GM12892 (cell line): ENCODE data around the gene SUSD5.

ENCODE experiments used
- DNase-seq: peaks from one replicate; pipeline ENCODE4 v3.0.0; 2011; ENCODE audit not compliant: insufficient read length
- FAIRE-seq: peaks from 2 replicates; lab custom pipeline; 2011; peaks lifted over from hg19 to GRCh38; lab: Jason Lieb, UNC
- POLR2A ChIP-seq: IDR thresholded peaks from 2 replicates; pipeline ENCODE4 v1.6.1; 2011; ENCODE audit warnings: low read depth, low read length, control low read depth
- POLR2AphosphoS5 ChIP-seq: IDR thresholded peaks from 2 replicates; pipeline ENCODE4 v1.6.1; 2011; ENCODE audit warnings: low read depth, low read length, control low read depth
- TAF1 ChIP-seq: IDR thresholded peaks from 2 replicates; pipeline ENCODE4 v1.6.1; 2011; ENCODE audit warnings: low read depth, mild to moderate bottlenecking, control low read depth, low read length, borderline replicate concordance

The SUSD5 gene

GRCh38 chr3:33229066-33229465 lies 10.5 kb upstream of the SUSD5 start:
- no peak for TF ChIP-seq POLR2AphosphoS5
- TF ChIP-seq POLR2A = no peak
- no peak for TF ChIP-seq TAF1
- DNase-seq (no peak), FAIRE-seq (no peak)

GRCh38 chr3:33221241-33221640 lies 2.6 kb upstream of the SUSD5 start:
- DNase-seq = no peak
- FAIRE-seq = no peak

GRCh38 chr3:33219175-33219487 lies 521 bp upstream of the SUSD5 start:
- TF ChIP-seq TAF1 = no peak
- TF ChIP-seq POLR2AphosphoS5 = no peak
- TF ChIP-seq POLR2A = no peak
- FAIRE-seq (no peak), DNase-seq (no peak)

More at GRCh38 chr3:33221241-33221640, 2.6 kb upstream of the SUSD5 start:
- TF ChIP-seq POLR2A (no peak), TAF1 (no peak), POLR2AphosphoS5 (no peak)

- TF ChIP-seq TAF1 = no peak
- no peak for TF ChIP-seq POLR2A
- no peak for TF ChIP-seq POLR2AphosphoS5
- FAIRE-seq (no peak), DNase-seq (no peak)
Measured at GRCh38 chr3:33217866-33218445, 654 bp downstream of the SUSD5 start.

- no peak for TF ChIP-seq POLR2A
- no peak for TF ChIP-seq POLR2AphosphoS5
- no peak for TF ChIP-seq TAF1
- FAIRE-seq = no peak
Measured at GRCh38 chr3:33215739-33216138, 2.9 kb downstream of the SUSD5 start.

GRCh38 chr3:33212406-33212805 lies 6.2 kb downstream of the SUSD5 start:
- FAIRE-seq (no peak), DNase-seq (no peak)
- TF ChIP-seq POLR2AphosphoS5 (no peak), TAF1 (no peak), POLR2A (no peak)

More at GRCh38 chr3:33215739-33216138, 2.9 kb downstream of the SUSD5 start:
- DNase-seq = no peak

- TF ChIP-seq POLR2AphosphoS5 (no peak), TAF1 (no peak), POLR2A (no peak)
- FAIRE-seq (no peak), DNase-seq (no peak)
Measured at GRCh38 chr3:33211444-33211843, 7.2 kb downstream of the SUSD5 start.

- TF ChIP-seq POLR2A (no peak), TAF1 (no peak), POLR2AphosphoS5 (no peak)
- FAIRE-seq = no peak
- DNase-seq = no peak
Measured at GRCh38 chr3:33209357-33209756, 9.3 kb downstream of the SUSD5 start.

- FAIRE-seq = no peak
- DNase-seq = no peak
- TF ChIP-seq POLR2A = no peak
- no peak for TF ChIP-seq POLR2AphosphoS5
- no peak for TF ChIP-seq TAF1
Measured at GRCh38 chr3:33202711-33203457, 15.7 kb downstream of the SUSD5 start.

- DNase-seq = no peak
- no peak for TF ChIP-seq TAF1
- TF ChIP-seq POLR2AphosphoS5 = no peak
- TF ChIP-seq POLR2A = no peak
- FAIRE-seq = no peak
Measured at GRCh38 chr3:33201195-33201594, 17.4 kb downstream of the SUSD5 start.

- DNase-seq = no peak
- no peak for FAIRE-seq
- TF ChIP-seq TAF1 (no peak), POLR2AphosphoS5 (no peak), POLR2A (no peak)
Measured at GRCh38 chr3:33196538-33196937, 22.1 kb downstream of the SUSD5 start.

GRCh38 chr3:33194303-33194702 lies 24.3 kb downstream of the SUSD5 start:
- no peak for DNase-seq
- TF ChIP-seq POLR2A = no peak
- TF ChIP-seq POLR2AphosphoS5 = no peak
- TF ChIP-seq TAF1 = no peak
- FAIRE-seq = peak; percentile 38
